ENCODE data around the gene GP1BB.
"Not testable (repeated sequence)": the region's sequence is repeated elsewhere in the genome, so short reads cannot be mapped to it uniquely, and the experiment has no call there.

GP1BB gene

DNA sequence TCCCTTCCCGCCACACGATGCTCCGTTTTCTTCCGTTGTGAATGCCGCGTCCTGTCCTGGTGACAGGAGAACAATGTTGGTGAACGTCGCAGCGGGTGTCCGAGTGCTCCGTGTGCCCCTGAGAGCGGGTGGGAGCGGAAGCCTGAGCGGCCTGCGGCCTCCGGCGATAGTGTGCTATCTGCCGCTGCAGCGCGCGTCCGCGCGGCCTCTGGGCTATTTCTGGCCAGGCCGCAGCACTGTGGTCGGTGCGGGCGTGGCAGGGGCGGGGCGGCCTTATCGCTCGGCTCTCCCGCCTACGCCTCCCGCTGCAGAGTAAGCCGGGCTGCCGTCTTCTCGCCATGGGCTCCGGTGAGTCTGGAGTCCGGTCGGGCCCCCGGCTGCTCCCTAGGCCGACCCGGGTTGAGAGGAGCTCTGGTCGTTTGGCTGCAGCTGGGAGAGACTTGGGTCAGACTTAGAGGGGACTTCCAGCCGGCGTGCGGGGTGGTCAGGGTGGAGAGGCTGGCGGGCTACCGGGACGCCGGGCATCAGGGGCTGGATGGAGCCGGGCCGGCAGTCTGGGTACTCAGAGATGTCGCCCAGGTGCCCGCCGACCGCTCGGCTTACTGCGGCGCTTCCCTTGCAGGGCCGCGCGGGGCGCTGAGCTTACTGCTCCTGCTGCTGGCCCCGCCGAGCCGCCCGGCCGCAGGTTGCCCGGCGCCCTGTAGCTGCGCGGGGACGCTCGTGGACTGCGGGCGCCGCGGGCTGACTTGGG, at the start of gene GP1BB:
Gene GP1BB (plus strand): TSS at position 308 of the 751 bp plus-strand sequence. CDS start 31 bp downstream, at position 339.
- peak; percentile 62 for DNase-seq

DNA sequence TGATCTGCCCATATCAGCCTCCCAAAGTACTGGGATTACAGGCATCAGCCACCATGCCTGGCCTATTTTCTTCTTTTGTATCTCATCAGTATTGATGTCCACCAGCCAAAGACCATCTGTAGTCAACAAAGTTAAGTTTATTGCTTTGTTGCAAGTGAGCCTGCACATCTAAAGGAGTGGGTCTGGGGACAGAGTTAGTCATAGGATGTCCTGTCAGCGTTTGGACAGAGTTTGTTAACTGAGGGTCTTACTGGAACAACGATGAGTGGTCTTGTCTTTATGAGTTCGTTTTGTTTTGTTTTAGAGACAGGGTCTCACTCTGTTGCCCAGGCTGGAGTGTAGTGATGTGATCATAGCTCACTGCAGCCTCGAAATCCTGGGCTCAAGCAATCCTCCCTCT, 49.7 kb upstream of the GP1BB start:
- no peak for DNase-seq

DNA sequence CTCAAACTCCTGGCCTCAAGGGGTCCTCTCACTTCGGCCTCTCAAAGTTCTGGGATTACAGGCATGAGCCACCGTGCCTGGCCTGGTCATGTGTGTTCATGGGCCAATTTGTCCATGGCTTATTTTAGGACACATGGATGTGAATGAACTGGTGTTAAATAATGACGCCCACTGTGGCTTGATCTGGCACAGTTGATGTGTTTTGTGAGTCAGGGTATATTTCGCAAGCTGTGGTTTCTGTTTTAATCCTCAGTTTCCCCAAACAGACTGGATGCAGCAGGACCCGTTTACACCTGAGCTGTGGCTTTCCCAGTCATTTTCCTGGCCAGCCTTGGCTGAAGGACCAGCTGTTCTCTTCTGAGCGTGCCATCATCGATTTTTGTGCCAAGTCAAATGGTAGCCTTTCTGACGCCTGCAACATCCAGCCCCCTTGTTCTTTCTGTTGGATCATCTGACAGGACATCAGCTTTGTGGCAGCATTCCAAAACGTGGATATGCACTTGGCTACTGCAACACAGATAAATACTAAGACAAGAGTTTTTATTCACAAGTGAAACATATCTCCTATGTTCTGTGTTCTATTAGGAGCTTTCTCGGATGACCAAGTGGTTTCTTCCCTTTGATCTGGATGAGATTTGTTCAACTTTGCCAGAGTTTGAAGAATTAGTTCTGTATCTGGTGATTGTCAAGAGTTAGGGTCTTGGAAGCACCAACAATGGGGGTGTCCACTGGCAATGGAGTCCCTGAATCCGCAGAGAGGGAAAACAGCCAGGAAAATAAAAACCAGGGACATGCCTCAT, 49.0 kb upstream of the GP1BB start:
- no peak for DNase-seq

DNA sequence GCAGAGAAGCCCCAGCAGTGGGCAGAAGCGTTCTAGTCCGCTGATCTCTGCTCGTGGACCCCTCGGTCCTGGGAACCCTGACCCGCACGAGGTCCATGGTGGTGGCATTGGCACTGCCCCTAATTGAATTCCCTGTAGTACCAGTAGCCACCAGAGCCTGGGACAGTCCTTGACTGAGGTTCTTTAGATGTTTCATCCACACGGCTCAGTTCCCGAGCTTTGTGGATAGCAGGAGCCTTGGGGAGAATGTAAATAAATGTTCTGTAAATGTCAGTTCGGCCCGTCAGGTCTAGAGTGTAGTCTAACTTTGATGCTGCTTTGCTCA, 48.4 kb upstream of the GP1BB start:
- no peak for DNase-seq

DNA sequence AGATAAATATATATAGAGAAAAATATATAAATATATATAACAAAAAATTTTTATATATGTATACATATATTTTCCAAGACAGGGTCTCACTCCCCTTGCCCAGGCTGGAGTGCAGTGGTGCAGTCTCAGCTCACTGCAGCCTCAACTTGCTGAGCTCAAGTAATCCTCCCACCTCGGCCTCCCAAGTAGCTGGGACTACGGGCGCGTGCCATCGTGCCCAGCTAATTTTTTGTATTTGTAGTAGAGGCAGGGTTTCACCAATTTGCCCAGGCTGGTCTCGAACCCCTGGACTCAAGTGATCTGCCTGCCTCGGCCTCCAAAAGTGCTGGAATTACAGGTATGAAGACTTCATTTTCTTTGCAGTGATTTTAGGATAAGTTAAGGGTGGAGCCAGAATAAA, 47.9 kb upstream of the GP1BB start:
- no peak for DNase-seq

DNA sequence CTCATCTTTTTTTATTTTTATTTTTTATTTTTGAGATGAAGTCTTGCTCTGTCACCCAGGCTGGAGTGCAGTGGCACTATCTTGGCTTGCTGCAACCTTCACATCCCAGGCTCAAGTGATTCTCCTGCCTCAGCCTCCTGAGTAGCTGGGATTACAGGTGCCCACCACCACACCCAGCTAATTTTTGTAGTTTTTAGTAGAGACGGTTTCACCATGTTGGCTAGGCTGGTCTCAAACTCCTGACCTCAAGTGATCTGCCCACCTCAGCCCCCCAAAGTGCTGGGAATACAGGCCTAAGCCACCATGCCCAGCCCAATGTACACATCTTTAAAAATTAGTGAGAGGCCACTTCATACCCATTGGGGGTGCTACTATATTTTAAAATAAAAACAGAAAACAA, 46.9 kb upstream of the GP1BB start:
- not testable (repeated sequence) for DNase-seq

DNA sequence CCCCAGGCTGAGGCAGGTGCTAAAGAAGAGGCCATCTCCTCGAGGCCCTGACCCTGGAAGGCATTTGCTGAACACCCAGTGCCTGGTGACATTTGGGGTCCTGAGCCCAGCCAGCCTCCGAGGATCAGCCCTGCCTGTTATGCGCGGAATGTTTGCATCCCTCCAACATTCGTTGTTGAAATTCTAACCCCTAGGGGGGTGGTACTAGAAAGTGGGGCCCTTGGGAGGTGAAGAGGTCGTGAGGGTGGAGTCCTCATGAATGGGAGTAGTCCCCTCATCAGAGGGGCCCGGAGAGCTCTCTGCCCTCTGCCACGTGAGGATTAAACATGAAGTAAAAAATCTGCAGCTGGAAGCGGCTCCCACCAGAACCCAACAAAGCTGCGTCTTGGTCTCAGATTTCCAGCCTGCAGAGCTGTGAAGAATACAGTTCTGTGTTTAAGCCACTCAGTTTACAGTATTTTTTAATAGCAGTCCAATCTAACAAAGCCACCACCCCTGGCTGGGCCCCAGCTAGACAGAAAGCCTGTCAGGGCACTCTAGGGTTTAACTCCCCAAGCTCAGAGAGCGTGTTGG, 44.3 kb upstream of the GP1BB start:
- DNase-seq, result no peak

DNA sequence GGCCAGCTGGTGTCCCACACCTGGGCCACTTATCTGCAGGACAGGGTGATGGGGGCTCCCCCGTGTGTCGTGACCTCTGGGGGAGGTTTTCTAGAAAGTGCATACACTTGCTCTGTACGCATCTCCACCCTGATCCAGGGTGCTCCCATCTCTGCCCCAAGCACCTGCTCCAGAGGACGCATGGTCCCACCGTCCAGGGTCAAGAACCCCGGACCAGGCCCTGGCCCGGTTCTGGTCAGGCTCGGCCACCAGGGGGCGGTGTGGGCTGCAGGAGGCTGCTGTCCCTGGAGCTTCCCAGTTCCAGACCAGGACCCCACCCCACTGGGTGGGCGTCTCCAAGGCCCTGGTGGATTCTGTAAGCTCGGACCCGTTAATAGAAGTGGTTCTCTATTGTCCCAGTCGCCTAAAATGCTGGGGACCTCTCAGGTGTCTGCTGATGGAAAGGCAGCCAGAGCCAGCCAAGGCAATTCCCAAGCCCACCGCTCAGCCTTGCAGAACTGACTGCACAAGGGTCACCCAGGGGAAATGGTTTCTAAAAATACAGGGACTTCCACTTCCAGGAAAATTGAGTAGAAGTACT, 43.7 kb upstream of the GP1BB start:
- peak; percentile 78 for DNase-seq

DNA sequence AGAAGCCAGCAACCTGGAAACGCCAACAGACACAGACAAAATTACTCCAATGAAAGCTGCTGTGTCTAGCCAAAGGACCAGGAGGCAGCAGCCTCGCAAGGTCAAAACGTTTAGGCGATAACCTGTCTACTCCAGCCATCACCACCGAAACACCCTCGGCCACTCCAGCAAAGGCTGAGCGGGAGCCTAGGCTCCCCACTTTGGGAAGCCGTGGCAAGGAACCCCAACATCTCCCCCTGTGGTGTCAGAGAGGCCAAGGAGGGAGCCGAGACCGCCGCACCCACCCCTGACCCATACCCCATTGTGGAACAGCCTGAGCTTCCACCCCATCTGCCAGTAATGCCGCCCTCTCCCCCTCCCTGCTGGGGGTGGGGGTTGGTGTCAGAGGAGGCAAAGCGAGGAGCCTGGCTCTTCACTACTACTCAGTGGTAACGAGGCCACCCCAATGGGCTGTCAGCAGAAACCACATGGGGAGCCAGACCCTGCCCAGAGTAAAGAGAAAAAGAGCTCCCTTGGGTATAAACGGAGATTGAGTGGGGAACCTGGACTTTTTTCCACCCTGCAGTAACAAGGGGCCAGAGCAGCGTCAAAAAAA, 43.0 kb upstream of the GP1BB start:
- no peak for DNase-seq

DNA sequence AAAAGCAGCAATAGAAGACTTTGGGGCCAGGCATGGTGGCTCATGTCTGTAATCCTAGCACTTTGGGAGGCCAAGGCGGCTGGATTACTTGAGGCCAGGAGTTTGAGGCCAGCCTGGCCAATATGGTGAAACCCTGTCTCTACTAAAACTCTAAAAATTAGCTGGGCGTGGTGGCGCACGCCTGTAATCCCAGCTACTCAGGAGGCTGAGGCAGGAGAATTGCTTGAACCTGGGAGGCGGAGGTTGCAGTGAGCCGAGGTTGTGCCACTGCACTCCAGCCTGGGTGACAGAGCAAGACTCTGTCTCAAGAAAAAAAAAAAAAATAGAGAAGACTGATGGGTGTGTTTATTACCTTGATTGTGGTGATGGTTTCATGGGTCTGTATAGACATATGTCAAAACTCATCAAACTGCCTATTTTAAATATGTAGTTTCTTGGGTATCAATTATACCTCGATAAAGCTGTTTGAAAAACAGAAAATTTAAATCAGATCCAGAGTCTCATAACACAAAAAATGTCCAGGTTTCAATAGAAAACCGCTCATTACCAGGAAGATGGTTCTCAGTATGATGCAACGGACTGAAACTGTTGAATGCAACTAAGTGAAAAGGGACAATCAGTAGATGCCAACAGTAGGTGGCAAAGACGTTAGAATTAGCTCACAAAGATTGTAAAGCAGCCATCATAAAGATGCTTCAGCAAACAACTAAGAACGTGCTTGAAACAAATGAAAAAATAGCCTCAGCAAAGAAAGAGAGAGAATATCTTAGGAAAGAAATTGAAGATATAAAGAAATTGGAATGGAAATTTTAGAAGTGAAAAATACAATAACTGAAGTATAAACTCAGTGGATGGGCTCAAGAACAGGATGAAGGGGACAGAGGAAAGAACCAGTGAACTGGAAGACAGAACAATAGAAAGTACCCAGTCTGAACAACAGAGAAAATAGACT, 42.2 kb upstream of the GP1BB start:
- no peak for DNase-seq

DNA sequence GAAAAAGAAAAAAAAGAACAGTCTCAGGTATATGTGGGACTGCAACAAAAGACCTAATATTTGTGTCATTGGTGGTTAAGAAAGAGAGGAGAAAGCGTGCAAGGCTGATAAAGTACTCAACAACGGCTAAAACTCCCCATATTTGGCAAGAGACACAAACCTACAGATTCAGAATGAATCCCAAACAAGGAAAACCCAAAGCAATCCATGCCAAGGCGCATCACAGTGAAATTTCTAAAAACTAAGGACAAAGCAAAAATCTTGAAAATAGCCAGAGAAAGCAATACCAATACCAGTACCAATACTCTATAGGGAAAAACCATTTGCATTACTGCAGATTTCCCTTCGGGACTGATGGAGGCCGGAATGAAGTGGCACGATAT, 41.5 kb upstream of the GP1BB start:
- DNase-seq, result no peak

DNA sequence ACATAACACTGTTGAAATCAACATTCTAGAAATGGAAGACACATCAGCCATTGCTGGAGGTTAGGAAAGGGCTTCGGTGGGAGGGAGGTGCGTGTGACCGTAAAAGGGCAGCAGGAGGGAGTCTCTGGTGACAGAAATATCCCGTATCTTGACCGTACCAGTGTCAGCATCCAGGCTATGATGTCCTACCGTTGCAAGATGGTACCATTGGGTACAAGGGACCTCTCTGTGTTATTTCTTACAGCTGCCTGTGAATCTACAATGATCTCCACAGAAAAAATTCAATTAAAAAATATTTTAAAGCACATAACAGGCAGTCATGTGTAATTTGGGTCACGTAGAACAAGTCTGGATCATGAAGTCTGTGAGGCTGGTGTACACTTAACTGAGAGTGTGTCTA, 36.4 kb upstream of the GP1BB start:
- no peak for DNase-seq

DNA sequence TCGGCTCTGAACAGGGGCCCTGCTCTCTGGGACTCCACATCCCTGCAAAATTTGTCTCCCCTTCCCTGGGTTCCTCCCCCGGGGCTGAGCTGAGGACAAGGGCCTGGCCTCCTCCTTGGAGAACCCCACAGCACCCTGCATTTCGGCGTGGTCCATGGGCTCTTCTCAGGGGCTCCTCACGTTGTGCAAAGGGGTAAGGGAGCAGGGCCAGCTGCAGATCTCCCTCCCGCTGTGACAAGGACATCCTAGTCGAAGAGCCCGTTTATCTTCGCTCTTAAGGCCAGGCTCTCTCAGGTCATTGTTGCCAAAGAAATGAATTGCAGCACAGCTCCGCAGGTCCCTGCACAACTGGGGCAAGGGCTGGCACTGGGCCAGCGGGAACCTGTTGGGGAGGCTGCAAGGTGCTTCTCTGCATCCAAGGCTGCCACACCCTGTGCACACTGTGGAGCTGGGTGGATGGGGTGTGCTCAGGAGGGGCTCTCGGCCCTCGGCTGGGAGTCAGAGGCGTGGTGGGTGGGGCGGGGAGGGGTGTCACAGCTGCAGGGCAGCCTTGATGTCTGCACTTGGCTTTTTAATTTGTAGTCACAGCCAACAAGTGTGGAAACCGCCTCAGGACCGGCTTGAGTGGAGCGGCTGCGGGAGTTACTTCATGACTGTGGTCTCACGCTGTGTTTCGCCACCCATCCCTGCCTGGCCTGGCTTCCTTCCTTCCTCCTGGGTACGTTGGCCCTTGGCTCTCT, 35.6 kb upstream of the GP1BB start:
- no peak for DNase-seq

DNA sequence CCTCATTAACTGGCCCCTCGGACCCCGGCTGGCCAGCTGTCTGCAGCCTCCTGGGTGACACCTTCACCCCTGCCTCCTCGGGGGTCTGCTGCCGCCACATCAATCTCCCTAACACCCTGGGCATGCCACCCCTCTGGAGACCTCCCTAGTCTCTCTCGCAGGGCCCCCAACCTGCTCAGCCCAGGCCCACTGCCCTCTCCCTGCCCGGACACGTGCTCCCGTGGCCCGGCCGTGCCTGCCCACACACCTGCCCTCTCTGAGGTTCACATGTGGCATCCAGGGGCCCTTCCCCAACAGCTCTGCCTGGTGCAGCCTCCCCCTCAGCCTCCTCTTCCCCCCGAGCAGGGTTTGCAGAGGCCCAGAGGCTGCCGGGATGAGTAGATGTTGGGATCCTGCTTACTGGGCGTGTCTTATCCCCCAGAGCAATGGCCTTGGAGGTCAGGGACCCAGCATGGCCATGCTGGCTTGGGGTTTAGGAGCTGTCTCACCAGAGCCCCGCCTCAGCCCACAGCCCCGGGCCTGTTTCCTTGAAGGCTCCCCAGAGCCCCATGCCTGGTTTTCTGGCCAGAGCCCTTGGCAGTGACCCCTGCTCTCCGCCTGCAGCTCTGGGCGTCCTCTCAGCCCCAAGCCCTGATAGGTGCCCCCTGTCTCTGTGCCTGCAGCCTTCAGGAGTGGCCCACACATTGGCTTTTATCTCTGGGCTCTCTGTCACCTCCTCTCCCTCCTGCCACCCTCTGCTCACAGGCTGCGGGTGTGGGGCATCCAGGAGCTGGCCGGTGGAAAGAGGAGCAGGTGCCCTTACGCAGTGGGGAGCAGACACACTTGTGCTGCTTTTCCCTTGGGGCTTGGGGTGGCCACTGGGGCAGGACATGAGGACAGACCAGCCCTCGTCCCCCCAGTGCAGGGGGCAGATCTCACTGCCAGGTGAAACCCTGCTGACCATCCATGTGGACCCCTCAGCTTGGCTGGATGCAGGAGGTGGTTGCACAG, 34.7 kb upstream of the GP1BB start:
- no peak for DNase-seq

DNA sequence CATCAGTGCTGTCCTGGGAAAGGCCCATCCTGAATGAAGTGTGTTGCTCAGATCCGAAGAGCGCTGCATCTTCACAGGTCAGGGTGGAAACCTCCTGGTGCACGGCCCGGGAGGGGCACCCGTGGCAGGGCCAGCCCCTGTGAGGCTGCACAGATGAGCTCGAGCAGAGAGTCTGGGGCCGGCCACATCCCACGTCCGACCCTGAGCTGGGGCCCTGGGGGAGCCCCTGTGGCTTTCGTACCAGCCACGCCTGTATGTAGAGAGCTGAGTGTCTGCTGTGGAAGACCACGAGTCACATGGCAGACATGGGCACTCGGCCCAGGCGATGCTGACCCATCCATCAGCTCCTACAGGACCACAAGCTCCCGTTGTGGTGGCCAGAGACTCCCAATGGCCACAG, 33.9 kb upstream of the GP1BB start:
- DNase-seq, result no peak

DNA sequence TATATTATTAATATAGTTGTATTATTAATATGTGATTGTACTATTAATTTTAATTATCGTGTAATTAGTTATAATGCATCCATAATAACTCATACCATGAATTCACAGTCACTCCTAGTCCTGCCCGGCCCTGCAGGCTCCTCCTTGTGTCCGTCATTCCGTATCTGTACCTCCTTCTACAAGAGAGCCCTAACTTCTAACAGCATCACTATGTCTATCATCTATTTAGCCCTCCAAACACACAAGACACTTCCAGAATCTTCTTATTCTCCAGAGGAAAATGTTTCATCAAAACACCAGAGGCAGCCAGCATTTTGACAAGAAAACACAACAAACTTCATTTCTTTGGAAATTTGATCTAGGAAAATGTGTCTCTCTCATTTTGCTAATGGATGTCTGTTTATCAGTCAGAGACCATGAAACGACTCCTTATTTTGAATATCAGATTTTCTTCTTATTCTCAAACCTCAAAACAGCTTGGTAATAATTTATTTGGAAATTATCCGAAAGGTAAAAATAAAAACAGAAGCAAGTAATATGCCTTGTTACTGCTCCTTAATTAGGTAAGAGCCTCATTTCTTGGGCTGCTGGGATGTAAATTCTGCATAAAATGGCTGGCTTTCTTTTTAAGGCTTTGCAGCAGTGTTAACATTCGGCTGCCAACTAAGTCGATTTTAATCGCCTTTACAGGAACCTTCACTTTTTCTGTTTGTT, 32.2 kb upstream of the GP1BB start:
- no peak for DNase-seq

DNA sequence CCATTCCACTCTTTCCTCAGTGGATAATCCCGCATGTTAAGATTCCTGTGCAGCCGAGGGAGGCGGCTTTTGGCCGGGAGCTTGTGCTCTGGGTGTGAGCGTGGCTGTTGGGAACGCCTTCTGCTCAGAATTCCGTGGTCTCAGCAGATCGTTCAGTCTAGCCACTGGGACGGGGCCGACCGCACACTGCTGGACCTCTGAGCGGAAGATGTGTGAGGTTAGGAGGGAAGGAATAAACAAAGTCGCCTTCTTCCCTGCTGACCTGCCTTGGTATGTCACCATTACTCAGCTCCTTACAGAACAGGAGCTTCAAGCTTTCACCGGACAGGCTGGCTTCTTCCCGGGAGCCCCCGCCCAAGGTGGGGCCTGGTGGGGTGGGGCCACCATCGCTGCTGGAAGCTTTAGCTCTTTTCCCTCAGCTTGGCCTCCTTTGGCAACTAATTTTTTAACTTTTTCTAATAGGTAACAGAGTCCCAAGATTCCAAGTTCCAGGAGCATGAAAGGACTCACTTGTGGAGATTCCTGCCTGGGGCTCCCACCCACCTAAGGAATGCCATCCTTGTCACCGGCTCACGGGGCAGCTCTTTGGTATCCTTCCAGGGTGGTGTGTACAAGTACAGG, 31.5 kb upstream of the GP1BB start:
- DNase-seq, result no peak

DNA sequence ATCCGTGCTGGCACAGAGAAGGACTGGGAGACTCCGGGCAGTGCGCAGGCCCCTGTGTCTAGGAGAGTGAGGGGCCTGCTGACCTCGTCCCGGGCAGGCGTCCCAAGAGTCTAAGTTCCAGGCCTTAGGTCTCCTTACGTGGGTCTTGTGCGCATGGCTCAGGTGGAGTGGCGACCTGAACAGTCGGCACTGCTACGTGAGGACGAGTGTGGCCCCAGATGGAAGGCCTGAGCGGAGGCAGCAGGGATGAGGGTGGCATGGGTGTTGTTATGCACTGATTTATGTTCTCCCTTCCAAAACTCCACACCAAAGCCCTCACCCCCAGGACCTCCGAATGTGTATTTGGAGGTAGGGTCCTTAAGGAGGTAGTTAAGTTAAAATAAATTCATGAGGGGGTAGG, 29.8 kb upstream of the GP1BB start:
- DNase-seq, result no peak
